GM19193 (cell line): ENCODE data around the gene HDGF.

ENCODE experiments used
- POLR2A ChIP-seq: IDR thresholded peaks from 4 replicates; pipeline ENCODE4 v1.6.1; 2011; ENCODE audit not compliant: insufficient read depth, insufficient read length; ENCODE audit errors: extremely low read depth

Gene HDGF

GRCh38 chr1:156751757-156752481 lies 444 bp upstream of the HDGF start:
- TF ChIP-seq POLR2A: peak; percentile 64

GRCh38 chr1:156750711-156751450 lies 594 bp downstream of the HDGF start:
- peak; percentile 52 for TF ChIP-seq POLR2A

- no peak for TF ChIP-seq POLR2A
Observed at GRCh38 chr1:156750191-156750672, 1.2 kb downstream of the HDGF start.

- TF ChIP-seq POLR2A: no peak
Observed at GRCh38 chr1:156749419-156750118, 1.9 kb downstream of the HDGF start.

GRCh38 chr1:156748670-156749418 lies 2.6 kb downstream of the HDGF start:
- TF ChIP-seq POLR2A: peak; percentile 42

GRCh38 chr1:156747742-156748669 lies 3.5 kb downstream of the HDGF start:
- no peak for TF ChIP-seq POLR2A

GRCh38 chr1:156746728-156747631 lies 4.5 kb downstream of the HDGF start:
- TF ChIP-seq POLR2A: no peak

GRCh38 chr1:156746406-156746727 lies 5.1 kb downstream of the HDGF start:
- TF ChIP-seq POLR2A: no peak

- no peak for TF ChIP-seq POLR2A
Observed at GRCh38 chr1:156745881-156746280, 5.6 kb downstream of the HDGF start.

GRCh38 chr1:156744786-156745419 lies 6.6 kb downstream of the HDGF start:
- no peak for TF ChIP-seq POLR2A

- no peak for TF ChIP-seq POLR2A
Observed at GRCh38 chr1:156744344-156744743, 7.1 kb downstream of the HDGF start.
